ENCODE data around the gene IL33.

IL33 gene

GRCh38 chr9:6268826-6269397 lies 53.3 kb downstream of the IL33 start:
- Histone ChIP-seq H3K4me1 (ENCODE audit: insufficient read depth, low read length) (no peaks in the 10 kb centered on the region), H3K27me3 (ENCODE audit: insufficient read depth, low read length, poor library complexity) (peaks cover 7% of the 10 kb centered on the region), H3K36me3 (ENCODE audit: insufficient read depth, low read length) (no peaks in the 10 kb centered on the region), H3K79me2 (ENCODE audit: insufficient read depth, low read length) (no peaks in the 10 kb centered on the region), H3K9me3 (ENCODE audit: insufficient read depth, low read length, severe bottlenecking) (no peaks in the 10 kb centered on the region), H4K20me1 (ENCODE audit: insufficient read depth, low read length) (no peaks in the 10 kb centered on the region), H2AFZ (ENCODE audit: low read depth, low read length) (no peak overlapping the region), H3K9ac (ENCODE audit: low read depth, low read length) (no peak overlapping the region), H3K27ac (ENCODE audit: low read length) (no peak overlapping the region), H3K4me3 (ENCODE audit: low read depth in 1 of 2, low read length in 2 of 2) (no peak overlapping the region), H3K4me2 (ENCODE audit: insufficient read depth, low read length) (no peak overlapping the region)
- no peak for ATAC-seq (ENCODE audit: insufficient read depth, low read depth)
- TF ChIP-seq CTCF (IDR thresholded peaks at IDR 0.05; ENCODE audit: borderline replicate concordance, extremely low read depth, low read length, poor library complexity, severe bottlenecking) (no peak), EZH2 (IDR thresholded peaks at IDR 0.05; ENCODE audit: borderline replicate concordance, low read depth, low read length, severe bottlenecking) (no peak)
- no peak for DNase-seq

GRCh38 chr9:6270896-6271295 lies 55.3 kb downstream of the IL33 start:
- Histone ChIP-seq H3K4me3 (ENCODE audit: low read depth in 1 of 2, low read length in 2 of 2) (no peak overlapping the region), H3K27ac (ENCODE audit: low read length) (no peak overlapping the region), H4K20me1 (ENCODE audit: insufficient read depth, low read length) (no peaks in the 10 kb centered on the region), H3K9me3 (ENCODE audit: insufficient read depth, low read length, severe bottlenecking) (no peaks in the 10 kb centered on the region), H3K4me2 (ENCODE audit: insufficient read depth, low read length) (no peak overlapping the region), H3K9ac (ENCODE audit: low read depth, low read length) (no peak overlapping the region), H2AFZ (ENCODE audit: low read depth, low read length) (no peak overlapping the region), H3K27me3 (ENCODE audit: insufficient read depth, low read length, poor library complexity) (peaks cover 7% of the 10 kb centered on the region), H3K79me2 (ENCODE audit: insufficient read depth, low read length) (no peaks in the 10 kb centered on the region), H3K36me3 (ENCODE audit: insufficient read depth, low read length) (no peaks in the 10 kb centered on the region), H3K4me1 (ENCODE audit: insufficient read depth, low read length) (no peaks in the 10 kb centered on the region)
- ATAC-seq (ENCODE audit: insufficient read depth, low read depth) (no peak), DNase-seq (no peak)
- TF ChIP-seq EZH2 (IDR thresholded peaks at IDR 0.05; ENCODE audit: borderline replicate concordance, low read depth, low read length, severe bottlenecking) (no peak), CTCF (IDR thresholded peaks at IDR 0.05; ENCODE audit: borderline replicate concordance, extremely low read depth, low read length, poor library complexity, severe bottlenecking) (no peak)

- Histone ChIP-seq H3K4me2 (ENCODE audit: insufficient read depth, low read length) (no peak overlapping the region), H3K9ac (ENCODE audit: low read depth, low read length) (no peak overlapping the region), H3K27me3 (ENCODE audit: insufficient read depth, low read length, poor library complexity) (peaks cover 7% of the 10 kb centered on the region), H3K36me3 (ENCODE audit: insufficient read depth, low read length) (no peaks in the 10 kb centered on the region), H3K4me1 (ENCODE audit: insufficient read depth, low read length) (no peaks in the 10 kb centered on the region), H3K4me3 (ENCODE audit: low read depth in 1 of 2, low read length in 2 of 2) (no peak overlapping the region), H3K79me2 (ENCODE audit: insufficient read depth, low read length) (no peaks in the 10 kb centered on the region), H3K27ac (ENCODE audit: low read length) (no peak overlapping the region), H4K20me1 (ENCODE audit: insufficient read depth, low read length) (no peaks in the 10 kb centered on the region), H3K9me3 (ENCODE audit: insufficient read depth, low read length, severe bottlenecking) (no peaks in the 10 kb centered on the region), H2AFZ (ENCODE audit: low read depth, low read length) (no peak overlapping the region)
- TF ChIP-seq CTCF (IDR thresholded peaks at IDR 0.05; ENCODE audit: borderline replicate concordance, extremely low read depth, low read length, poor library complexity, severe bottlenecking): no peak
- TF ChIP-seq EZH2 (IDR thresholded peaks at IDR 0.05; ENCODE audit: borderline replicate concordance, low read depth, low read length, severe bottlenecking): no peak
- DNase-seq: no peak
- no peak for ATAC-seq (ENCODE audit: insufficient read depth, low read depth)
Observed at GRCh38 chr9:6271508-6272228, 56.1 kb downstream of the IL33 start.
